IPS-15b (cell line): ENCODE results near the gene TXNDC12.
A peak's percentile ranks its signal among the peaks of the same experiment; 100 is the strongest.
"Not testable (repeated sequence)": the region's sequence is repeated elsewhere in the genome, so short reads cannot be mapped to it uniquely, and the experiment has no call there.

Source experiments
- H3K27me3 ChIP-seq: one replicate; pipeline ENCODE4 v1.6.1; 2013; ENCODE audit warnings: low read length; ENCODE audit not compliant: control insufficient read depth, insufficient read depth
- H3K36me3 ChIP-seq: one replicate; pipeline ENCODE4 v1.6.1; 2013; ENCODE audit warnings: low read length; ENCODE audit not compliant: control insufficient read depth, insufficient read depth
- H3K4me1 ChIP-seq: one replicate; pipeline ENCODE4 v1.6.1; 2013; ENCODE audit warnings: mild to moderate bottlenecking, low read length; ENCODE audit not compliant: control insufficient read depth, insufficient read depth
- H3K4me3 ChIP-seq: one replicate; pipeline ENCODE4 v1.5.1; 2013; ENCODE audit warnings: low read depth, low read length
- H3K9ac ChIP-seq: one replicate; pipeline ENCODE4 v1.6.1; 2013; ENCODE audit warnings: low read depth, mild to moderate bottlenecking, low read length
- H3K9me3 ChIP-seq: one replicate; pipeline ENCODE4 v1.6.1; 2013; ENCODE audit warnings: mild to moderate bottlenecking, low read length; ENCODE audit not compliant: control insufficient read depth, insufficient read depth

TXNDC12 gene

GRCh38 chr1:52055066-52055865, at the start of gene TXNDC12:
TSS of gene TXNDC12 (minus strand) at chr1:52055191. CDS start at chr1:52055096, 95 bp downstream.
- Histone ChIP-seq H3K27me3 (no peaks in the 10 kb centered on the region), H3K9ac (peak within 1 kb of the TSS; percentile 91), H3K4me3 (peak within 1 kb of the TSS; percentile 94), H3K36me3 (no peaks in the 10 kb centered on the region), H3K9me3 (no peaks in the 10 kb centered on the region), H3K4me1 (peaks cover 13% of the 10 kb centered on the region)

- Histone ChIP-seq H3K9me3 (no peaks in the 10 kb centered on the region), H3K9ac (no peak overlapping the region), H3K4me3 (no peak overlapping the region), H3K36me3 (no peaks in the 10 kb centered on the region), H3K4me1 (peaks cover 2% of the 10 kb centered on the region), H3K27me3 (no peaks in the 10 kb centered on the region)
Observed at GRCh38 chr1:52102336-52103013, 47.5 kb upstream of the TXNDC12 start.

GRCh38 chr1:52098139-52098871, 43.3 kb upstream of the TXNDC12 start:
- Histone ChIP-seq H3K9me3 (no peaks in the 10 kb centered on the region), H3K4me3 (no peak overlapping the region), H3K9ac (no peak overlapping the region)

GRCh38 chr1:52096216-52096615, 41.2 kb upstream of the TXNDC12 start:
- H3K9me3 ChIP-seq: no peaks in the 10 kb centered on the region
- no peaks in the 10 kb centered on the region for H3K4me1 ChIP-seq
- no peaks in the 10 kb centered on the region for H3K27me3 ChIP-seq
- H3K9ac ChIP-seq: no peak overlapping the region
- H3K36me3 ChIP-seq: no peaks in the 10 kb centered on the region
- no peak overlapping the region for H3K4me3 ChIP-seq

More at GRCh38 chr1:52098139-52098871, 43.3 kb upstream of the TXNDC12 start:
- no peaks in the 10 kb centered on the region for H3K27me3 ChIP-seq
- H3K4me1 ChIP-seq: peaks cover 1% of the 10 kb centered on the region
- H3K36me3 ChIP-seq: no peaks in the 10 kb centered on the region

GRCh38 chr1:52094300-52094699, 39.3 kb upstream of the TXNDC12 start:
- H3K4me1 ChIP-seq, H3K9me3 ChIP-seq, H3K9ac ChIP-seq, H3K4me3 ChIP-seq, H3K36me3 ChIP-seq, H3K27me3 ChIP-seq: not testable (repeated sequence)

- H3K4me3 ChIP-seq, H3K9me3 ChIP-seq, H3K4me1 ChIP-seq, H3K27me3 ChIP-seq, H3K36me3 ChIP-seq, H3K9ac ChIP-seq: not testable (repeated sequence)
Observed at GRCh38 chr1:52087892-52088291, 32.9 kb upstream of the TXNDC12 start.

GRCh38 chr1:52080014-52080415, 25.0 kb upstream of the TXNDC12 start:
- H3K9ac ChIP-seq: no peak overlapping the region
- H3K4me3 ChIP-seq: no peak overlapping the region
- H3K36me3 ChIP-seq: peaks cover 2% of the 10 kb centered on the region
- no peaks in the 10 kb centered on the region for H3K27me3 ChIP-seq
- H3K4me1 ChIP-seq: no peaks in the 10 kb centered on the region
- no peaks in the 10 kb centered on the region for H3K9me3 ChIP-seq

- not testable (repeated sequence) for H3K27me3 ChIP-seq, H3K9me3 ChIP-seq, H3K9ac ChIP-seq, H3K4me3 ChIP-seq, H3K36me3 ChIP-seq, H3K4me1 ChIP-seq
Observed at GRCh38 chr1:52077277-52077676, 22.3 kb upstream of the TXNDC12 start.

- Histone ChIP-seq H3K9ac (no peak overlapping the region), H3K4me1 (no peaks in the 10 kb centered on the region), H3K27me3 (no peaks in the 10 kb centered on the region), H3K9me3 (no peaks in the 10 kb centered on the region), H3K36me3 (peaks cover 2% of the 10 kb centered on the region), H3K4me3 (no peak overlapping the region)
Observed at GRCh38 chr1:52072291-52072690, 17.3 kb upstream of the TXNDC12 start.

- Histone ChIP-seq H3K4me3 (no peak overlapping the region), H3K9ac (no peak overlapping the region), H3K4me1 (no peaks in the 10 kb centered on the region), H3K36me3 (peaks cover 1% of the 10 kb centered on the region), H3K9me3 (no peaks in the 10 kb centered on the region), H3K27me3 (no peaks in the 10 kb centered on the region)
Observed at GRCh38 chr1:52070704-52071103, 15.7 kb upstream of the TXNDC12 start.

GRCh38 chr1:52063192-52063591, 8.2 kb upstream of the TXNDC12 start:
- Histone ChIP-seq H3K4me3 (no peak overlapping the region), H3K36me3 (peaks cover 21% of the 10 kb centered on the region), H3K27me3 (no peaks in the 10 kb centered on the region), H3K9ac (no peak overlapping the region), H3K9me3 (no peaks in the 10 kb centered on the region), H3K4me1 (peaks cover 2% of the 10 kb centered on the region)
